Lung (tissue), 12 donors: Measurements from ENCODE around the gene CD3G. TPM values are rescaled to one million over a fixed set of nuclear protein-coding genes. Genes with fewer than 3 reads are reported as not detected.

Experiments used
- ATAC-seq: fragments of 200-7000 bp; cut with Tn5 transposase; one replicate; pipeline ENCODE4 v1.9.1; 2020; ENCODE audit warnings: moderate number of reproducible peaks; ENCODE audit not compliant: insufficient read depth, low FRiP score
- DNase-seq, 3 donors: peaks; one replicate each; pipeline ENCODE4 v3.0.0-alpha.2; 2013 to 2017
- H3K27ac ChIP-seq, 2 donors: one replicate each; pipeline ENCODE4 v1.5.1; 2013; ENCODE audit warnings: mild to moderate bottlenecking in 2 of 2, moderate library complexity in 2 of 2, control low read depth in 1 of 2, inconsistent platforms in 1 of 2, low read depth in 1 of 2, low read length in 1 of 2
- H3K27me3 ChIP-seq, 3 donors: one replicate each; pipeline ENCODE4 v1.5.1; 2013; ENCODE audit warnings: low read length in 2 of 3; ENCODE audit not compliant: control insufficient read depth in 3 of 3, insufficient read depth in 3 of 3
- H3K36me3 ChIP-seq, 4 donors: one replicate each; pipeline ENCODE4 v1.5.1; 2013; ENCODE audit warnings: low read length in 4 of 4, mild to moderate bottlenecking in 1 of 4, moderate library complexity in 1 of 4; ENCODE audit not compliant: control insufficient read depth in 4 of 4, insufficient read depth in 4 of 4
- H3K4me1 ChIP-seq, 5 donors: one replicate each; pipeline ENCODE4 v1.5.1; 2013; ENCODE audit warnings: low read length in 5 of 5, mild to moderate bottlenecking in 2 of 5, moderate library complexity in 1 of 5; ENCODE audit not compliant: control insufficient read depth in 5 of 5, insufficient read depth in 5 of 5
- H3K4me3 ChIP-seq: one replicate; pipeline ENCODE4 v1.5.1; 2013; ENCODE audit warnings: mild to moderate bottlenecking, control low read depth, moderate library complexity
- H3K9ac ChIP-seq, 2 donors: one replicate each; pipeline ENCODE4 v1.5.1; 2013; ENCODE audit warnings: low read length in 2 of 2, control low read depth in 1 of 2; ENCODE audit not compliant: insufficient read depth in 1 of 2
- H3K9me3 ChIP-seq, 4 donors: one replicate each; pipeline ENCODE4 v1.5.1; 2013; ENCODE audit warnings: low read length in 3 of 4, mild to moderate bottlenecking in 1 of 4, moderate library complexity in 1 of 4; ENCODE audit not compliant: control insufficient read depth in 4 of 4, insufficient read depth in 3 of 4
- CTCF ChIP-seq: IDR thresholded peaks from 2 replicates; pipeline ENCODE4 v1.5.1; 2012; ENCODE audit warnings: mild to moderate bottlenecking; ENCODE audit errors: control extremely low read depth, extremely low read depth
- WGBS, 2 donors: extraction: QIAGEN DNeasy Blood & Tissue Kit; methylation state at CpG; one replicate each; pipeline ENCODE4 v1.1.7; 2013; 5-methylcytosine and 5-hydroxymethylcytosine counted together
- polyA plus RNA-seq, 2 donors: library from polyadenylated mRNA; stranded (reverse); fragments of 200-250 nt; gene quantifications; one replicate each; pipeline ENCODE4 v1.2.1, GENCODE V29; 2013
- total RNA-seq, 2 donors: library from RNA; depleted of rRNA in 1 of 2; stranded (reverse); fragments of >200 nt in 1 of 2; gene quantifications; one replicate each; pipeline ENCODE4 v1.2.1, GENCODE V29; 2014 to 2021
- donor health status: control.
- donor health status: control.
- donor health status: Bipolar disorder and iron deficiency.
- donor health status: healthy.
- donor health status: DM: yes; HTN: yes; CAD: no.

CD3G gene
- total and polyA plus RNA-seq, 4 donors = 0.55 to 2.7 (median 1.1) TPM

- DNase-seq (no peak), ATAC-seq (no peak)
- Histone ChIP-seq H3K36me3 (no peaks in the 10 kb centered on the region), H3K9me3 (no peaks in the 10 kb centered on the region), H3K4me3 (no peak overlapping the region), H3K9ac (no peak overlapping the region), H3K27me3 (peaks cover 0 to 3% (median 0%) of the 10 kb centered on the region in 3 donors), H3K27ac (no peak overlapping the region), H3K4me1 (peaks cover 0 to 21% (median 10%) of the 10 kb centered on the region in 5 donors)
- TF ChIP-seq CTCF = no peak
- whole genome bisulfite sequencing, 2 donors = 61 to 78% methylated on average over 4 of the region's 4 CpGs
Measured at GRCh38 chr11:118313242-118313641, 30.9 kb upstream of the CD3G start.

DNA sequence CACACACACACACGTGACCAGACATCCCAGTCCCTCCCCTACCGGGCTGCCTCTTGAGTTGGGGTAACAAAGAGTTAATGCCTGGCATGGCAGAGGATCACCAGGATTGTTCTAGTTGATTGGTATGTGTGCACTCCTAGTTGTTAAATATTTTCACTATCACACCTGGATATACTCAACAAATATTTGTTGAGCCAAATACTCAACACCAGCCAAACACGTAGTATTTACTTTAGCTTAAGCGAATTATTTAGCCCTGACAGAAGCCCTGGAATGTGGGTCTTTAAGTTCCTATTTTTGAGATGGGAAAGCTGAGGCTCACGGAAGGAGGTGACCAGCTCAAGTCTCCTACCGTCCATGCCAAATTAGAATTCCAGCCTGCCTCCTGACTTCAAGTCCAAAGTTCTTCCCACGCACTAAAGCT lies 29.1 kb upstream of the CD3G start:
- TF ChIP-seq CTCF = no peak
- Histone ChIP-seq H3K36me3 (no peaks in the 10 kb centered on the region), H3K27me3 (no peaks in the 10 kb centered on the region), H3K4me3 (no peak overlapping the region), H3K27ac (no peak overlapping the region), H3K4me1 (peaks cover 0 to 21% (median 13%) of the 10 kb centered on the region in 5 donors), H3K9me3 (no peaks in the 10 kb centered on the region), H3K9ac (no peak overlapping the region)
- peak in 2 of 3 donors; percentile 29 to 56 for DNase-seq
- 53 to 72% methylated on average over 7 of the region's 7 CpGs for WGBS, 2 donors
- no peak for ATAC-seq

DNA sequence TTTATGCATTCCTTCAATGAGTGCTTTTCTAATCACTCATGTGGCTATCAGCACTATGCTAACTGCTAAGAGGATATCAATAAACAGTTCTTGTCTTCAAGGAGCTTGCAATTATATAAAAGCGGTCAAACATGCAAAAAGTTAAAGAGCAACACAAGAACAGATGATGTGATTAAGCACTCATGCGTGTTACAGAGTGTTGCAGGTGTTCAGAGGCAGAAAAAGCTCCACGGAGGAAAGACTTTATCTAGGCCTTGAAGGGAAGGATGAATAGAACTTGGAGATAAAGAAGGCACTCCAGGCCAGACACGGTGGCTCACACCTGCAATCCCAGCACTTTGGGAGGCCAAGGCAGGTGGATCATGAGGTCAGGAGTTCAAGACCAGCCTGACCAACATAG lies 26.0 kb upstream of the CD3G start:
- no peak for DNase-seq
- H3K9ac ChIP-seq = no peak overlapping the region
- H3K36me3 ChIP-seq = no peaks in the 10 kb centered on the region
- WGBS, 2 donors = 77 to 80% methylated on average over 4 of the region's 4 CpGs
- no peak for ATAC-seq
- H3K9me3 ChIP-seq = no peaks in the 10 kb centered on the region
- TF ChIP-seq CTCF = no peak
- peaks cover 0 to 21% (median 15%) of the 10 kb centered on the region in 5 donors for H3K4me1 ChIP-seq
- no peaks in the 10 kb centered on the region for H3K27me3 ChIP-seq
- no peak overlapping the region for H3K4me3 ChIP-seq
- H3K27ac ChIP-seq = no peak overlapping the region
